Activated CD8-positive, alpha-beta memory T cell treated with anti-CD3 and anti-CD28 coated beads, Interleukin-2, amount 50 U/mL, for 48 hours (primary cell): ENCODE results near the gene SMIM20.
"Not testable (repeated sequence)": the region's sequence is repeated elsewhere in the genome, so short reads cannot be mapped to it uniquely, and the experiment has no call there.

Experiments
- DNase-seq: peaks from one replicate; pipeline ENCODE4 v3.0.0-alpha.2; 2020

SMIM20 gene

DNA sequence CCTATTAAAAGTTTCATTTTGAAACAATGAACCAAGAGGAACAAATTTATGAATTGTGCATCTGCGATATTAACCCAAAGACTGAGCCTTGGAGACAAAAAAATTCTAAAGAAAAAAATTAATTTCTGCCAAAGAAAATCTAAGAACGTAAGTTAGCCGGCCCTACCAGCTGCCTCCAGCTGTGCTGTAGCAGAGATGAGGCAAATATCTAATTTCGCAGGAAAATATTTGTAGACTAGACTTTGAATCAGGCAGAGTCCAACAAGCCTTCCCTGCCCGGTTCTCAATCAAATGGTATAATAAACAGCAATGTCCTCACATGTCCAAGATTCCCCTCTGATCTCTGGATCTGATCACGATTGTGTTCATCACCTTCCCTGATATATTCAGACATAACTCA, 21.2 kb upstream of the SMIM20 start:
- no peak for DNase-seq

GRCh38 chr4:25896776-25897539, 17.1 kb upstream of the SMIM20 start:
- no peak for DNase-seq

GRCh38 chr4:25900310-25900709, 13.7 kb upstream of the SMIM20 start:
- DNase-seq = no peak

DNA sequence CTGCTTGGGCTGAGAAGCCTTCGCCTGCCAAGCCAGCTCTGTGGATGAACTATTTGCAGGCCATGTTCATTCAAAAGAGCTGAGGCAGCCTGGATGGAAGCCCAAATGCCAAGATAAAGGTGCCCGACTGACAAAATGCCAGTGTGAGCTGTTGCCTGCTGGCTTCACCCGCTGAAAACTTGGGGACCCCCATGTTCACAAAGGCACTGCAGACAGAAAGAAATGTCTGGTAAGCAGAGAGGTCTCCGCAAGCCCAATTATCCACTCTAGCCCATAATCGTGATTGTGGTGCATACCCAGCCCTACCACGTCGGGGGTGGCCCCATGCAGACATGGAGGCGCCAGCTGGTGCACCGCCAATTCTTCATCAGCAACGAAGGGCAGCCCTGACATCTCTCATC, 13.0 kb upstream of the SMIM20 start:
- DNase-seq = no peak

DNA sequence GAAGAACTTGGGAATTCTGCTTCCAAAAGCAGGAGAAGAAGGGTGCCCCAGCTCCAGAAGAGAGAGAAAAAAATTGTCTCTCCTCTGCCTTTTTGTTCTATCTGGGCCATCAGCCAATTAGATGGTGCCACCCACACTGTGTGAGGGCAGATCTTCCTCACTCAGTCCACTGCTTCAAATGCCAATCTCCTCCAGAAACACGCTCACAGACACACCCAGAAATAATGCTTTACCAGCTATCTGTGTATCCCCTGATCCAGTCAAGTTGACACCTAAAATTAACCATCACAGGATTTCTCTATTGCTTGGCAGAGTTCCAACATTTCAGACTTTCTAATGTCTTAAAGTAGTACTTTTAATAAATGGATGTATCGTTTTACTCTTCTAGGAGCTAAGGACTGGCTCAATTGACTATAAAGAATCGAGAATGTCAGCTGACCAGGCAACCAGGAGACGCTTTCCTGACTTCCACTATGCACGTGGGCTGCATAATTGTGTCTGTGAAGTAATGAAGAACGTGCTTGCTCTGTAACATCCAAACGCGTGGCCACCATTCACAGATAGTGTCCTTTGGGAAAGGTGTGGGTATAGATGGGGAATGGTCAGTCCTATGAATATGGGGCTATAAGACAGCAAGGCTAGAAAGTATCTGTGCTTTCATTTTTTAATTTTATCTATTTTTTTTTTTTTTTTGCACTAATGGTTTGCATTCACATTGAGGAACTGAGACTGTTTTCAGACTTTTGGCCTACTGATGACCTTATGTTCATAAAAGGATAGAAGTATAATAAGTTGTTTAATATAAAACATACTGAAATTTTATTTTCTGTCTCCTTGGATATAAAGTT, 9.9 kb upstream of the SMIM20 start:
- DNase-seq = no peak

- DNase-seq = no peak
Measured at GRCh38 chr4:25904748-25905082, 9.3 kb upstream of the SMIM20 start.

GRCh38 chr4:25905371-25905770, 8.6 kb upstream of the SMIM20 start:
- no peak for DNase-seq

- not testable (repeated sequence) for DNase-seq
Measured at GRCh38 chr4:25906113-25906512, 7.9 kb upstream of the SMIM20 start.

- no peak for DNase-seq
Measured at GRCh38 chr4:25908491-25908901, 5.5 kb upstream of the SMIM20 start.

DNA sequence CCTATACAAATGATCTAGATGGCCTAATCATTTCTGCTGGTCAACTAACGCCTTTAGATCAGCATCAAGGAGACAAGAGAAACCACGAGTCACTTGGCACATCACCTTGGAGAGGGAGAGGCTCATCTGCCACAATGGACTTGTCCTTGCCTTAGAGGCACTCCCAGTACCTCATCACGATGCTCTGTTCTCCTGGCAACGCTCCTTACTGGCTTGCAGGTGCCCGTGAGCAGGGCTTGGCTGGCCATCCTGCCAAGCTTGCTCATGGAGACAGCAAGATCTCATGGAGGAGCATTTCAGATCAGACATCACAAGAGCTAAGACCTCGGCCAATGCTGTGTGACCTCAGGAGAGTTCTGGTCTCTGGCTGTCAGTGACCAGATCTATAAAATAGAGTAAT, 2.7 kb upstream of the SMIM20 start:
- no peak for DNase-seq

GRCh38 chr4:25913056-25913850, 767 bp upstream of the SMIM20 start:
- peak; percentile 74 for DNase-seq

GRCh38 chr4:25914670-25915352, 791 bp downstream of the SMIM20 start:
- DNase-seq = no peak

DNA sequence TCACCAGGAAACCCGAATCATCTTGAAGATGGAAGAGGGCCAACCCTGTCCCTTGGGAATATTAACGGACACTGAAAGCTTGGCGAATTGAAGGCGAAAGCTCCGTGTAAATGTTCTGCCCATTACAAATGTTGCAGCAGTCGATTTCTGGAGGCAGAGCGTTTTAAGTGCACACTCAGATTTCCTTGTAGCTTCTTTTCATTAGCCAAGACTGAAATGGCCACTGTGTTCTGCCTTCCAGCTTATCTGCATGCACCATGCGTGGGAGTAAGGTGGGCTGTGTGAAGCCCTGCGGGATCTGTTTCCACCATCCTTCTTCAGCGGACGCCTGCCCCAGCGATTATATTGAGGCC, 1.3 kb downstream of the SMIM20 start:
- DNase-seq = no peak

DNA sequence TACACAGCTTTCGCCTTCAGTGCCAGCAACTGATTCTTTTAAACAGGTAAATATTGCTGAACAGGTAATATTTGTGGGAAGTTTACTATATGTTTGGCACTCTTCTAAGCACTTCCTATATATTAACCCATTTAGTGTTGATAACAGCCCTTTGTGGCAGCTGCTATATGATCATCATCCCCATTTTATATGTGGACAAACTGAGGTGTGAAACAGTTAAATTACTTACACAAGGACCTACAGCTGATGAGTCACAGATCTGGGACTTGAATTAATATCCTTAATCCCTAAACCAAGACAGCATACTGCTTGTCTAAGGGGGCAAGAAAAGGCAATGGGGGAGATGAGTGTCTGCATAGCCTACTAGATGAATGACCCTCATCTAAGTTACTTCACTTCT, 2.9 kb downstream of the SMIM20 start:
- no peak for DNase-seq

DNA sequence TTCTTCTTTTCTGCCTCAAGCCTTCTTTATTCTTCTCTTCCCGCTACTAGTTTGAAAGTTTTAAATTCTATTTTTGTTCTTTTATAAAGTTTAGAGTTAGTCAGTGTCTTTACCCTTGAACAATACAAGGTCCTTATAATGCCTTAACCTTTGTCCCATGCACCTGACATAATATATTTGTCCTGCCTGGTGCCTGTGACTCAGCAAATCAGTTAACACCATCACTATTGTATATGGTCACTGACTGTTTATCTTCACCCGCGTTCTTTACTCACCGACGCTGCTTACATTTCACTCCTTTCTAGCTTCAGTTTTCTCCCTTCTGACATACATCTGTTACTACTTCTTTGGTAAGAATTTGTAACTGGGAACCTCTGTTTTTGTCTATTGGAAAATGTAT, 5.7 kb downstream of the SMIM20 start:
- DNase-seq = no peak

- DNase-seq = no peak
Measured at GRCh38 chr4:25921922-25922321, 7.9 kb downstream of the SMIM20 start.

DNA sequence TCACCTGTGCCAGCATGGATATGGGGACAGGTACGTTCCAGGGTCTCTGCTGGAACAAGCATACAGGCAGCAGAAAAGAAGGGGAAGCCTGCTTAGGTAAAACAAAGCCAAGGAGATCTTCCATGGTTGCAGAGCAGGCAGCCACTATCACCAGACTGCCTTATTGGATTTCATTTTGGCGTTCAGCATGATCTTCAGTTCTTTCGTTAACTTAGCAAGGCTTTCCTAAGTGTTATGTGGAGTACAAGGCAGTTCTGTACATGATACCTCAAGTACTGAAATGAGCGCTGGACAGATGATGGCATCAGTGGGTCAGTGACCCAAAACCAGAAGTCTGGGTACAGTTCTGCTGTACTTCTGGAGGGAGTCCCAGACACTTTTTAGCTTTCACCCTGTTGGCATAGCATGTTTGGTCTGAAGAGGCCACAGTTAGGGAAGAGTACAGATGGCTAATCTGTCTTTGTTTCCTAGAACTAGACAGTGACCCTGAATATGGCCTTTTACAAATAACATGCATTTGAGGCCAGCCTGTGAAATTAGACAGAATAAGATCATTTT, 8.9 kb downstream of the SMIM20 start:
- DNase-seq = no peak

GRCh38 chr4:25923745-25924144, 9.7 kb downstream of the SMIM20 start:
- no peak for DNase-seq

- DNase-seq = no peak
Measured at GRCh38 chr4:25925486-25926201, 11.6 kb downstream of the SMIM20 start.

DNA sequence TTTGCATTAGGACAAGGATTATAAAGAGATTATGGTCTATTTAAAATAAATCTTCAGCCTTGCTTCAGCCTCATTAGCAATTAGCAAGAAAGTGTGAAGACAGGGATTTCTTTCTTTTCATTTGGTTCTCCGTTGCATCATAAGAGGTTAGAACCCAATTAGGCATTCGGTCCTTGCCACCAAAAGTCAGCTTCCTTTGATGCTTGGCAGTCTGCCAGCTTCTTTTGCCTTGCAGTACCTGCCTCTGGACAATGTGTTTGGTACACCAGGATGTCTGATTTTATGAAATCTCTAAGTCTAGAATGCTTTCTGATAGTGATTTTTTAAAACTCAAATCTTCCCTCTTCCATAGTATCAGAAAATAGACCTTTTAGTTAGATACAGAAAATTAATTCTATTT, 12.4 kb downstream of the SMIM20 start:
- DNase-seq = no peak

- no peak for DNase-seq
Measured at GRCh38 chr4:25927361-25928195, 13.6 kb downstream of the SMIM20 start.
